Stimulated activated naive CD4-positive, alpha-beta T cell treated with Interleukin-2 at 50 U/mL for 16 hours (primary cell): ENCODE data around the gene ARHGEF18.

ENCODE experiments used
- DNase-seq: peaks from one replicate; lab custom pipeline; 2025; lab: John Stamatoyannopoulos, UW

The ARHGEF18 gene

DNA sequence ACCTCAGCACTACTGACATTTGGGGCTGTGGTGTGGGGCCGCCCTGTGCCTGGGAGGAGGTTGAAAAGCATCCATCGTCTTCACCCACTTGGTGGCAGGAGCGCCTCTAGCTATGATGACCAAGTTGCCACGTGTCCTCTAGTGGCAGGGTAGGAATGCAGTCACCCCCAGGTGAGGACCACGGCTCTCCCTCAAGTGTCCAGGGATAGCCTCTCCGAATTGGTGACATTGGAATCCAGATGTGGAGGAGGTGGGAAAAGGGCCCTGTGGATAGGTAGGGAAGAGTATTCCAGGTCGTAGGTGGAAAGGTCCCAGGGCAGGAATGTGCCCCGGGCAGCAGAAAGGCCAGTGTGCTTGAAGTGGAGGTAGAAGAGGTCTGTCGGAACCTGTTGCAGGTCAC, 37.6 kb downstream of the ARHGEF18 start:
- no peak for DNase-seq

GRCh38 chr19:7386769-7387168, 38.0 kb downstream of the ARHGEF18 start:
- no peak for DNase-seq

DNA sequence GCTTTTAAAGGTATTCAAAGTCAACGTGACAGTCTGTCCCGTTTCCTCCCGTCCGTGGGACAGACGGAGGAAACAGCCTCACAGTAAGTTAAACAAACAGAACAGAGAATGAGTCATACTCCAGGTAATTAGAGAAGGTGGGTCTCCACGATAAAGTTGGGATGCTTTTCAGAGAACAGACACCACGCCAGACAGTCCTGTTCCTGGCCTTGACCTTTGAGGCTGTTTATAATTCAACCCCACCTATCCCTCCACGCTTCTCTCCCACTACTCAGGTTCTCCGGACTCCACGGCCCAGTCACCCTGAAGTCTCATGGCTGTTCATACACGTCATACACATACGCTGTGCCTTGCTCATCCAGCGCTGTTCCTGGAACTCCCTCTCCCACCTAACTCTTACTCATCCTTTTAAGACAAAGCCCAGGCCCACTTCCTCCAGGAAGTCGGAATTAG, 42.5 kb downstream of the ARHGEF18 start:
- DNase-seq, result no peak

DNA sequence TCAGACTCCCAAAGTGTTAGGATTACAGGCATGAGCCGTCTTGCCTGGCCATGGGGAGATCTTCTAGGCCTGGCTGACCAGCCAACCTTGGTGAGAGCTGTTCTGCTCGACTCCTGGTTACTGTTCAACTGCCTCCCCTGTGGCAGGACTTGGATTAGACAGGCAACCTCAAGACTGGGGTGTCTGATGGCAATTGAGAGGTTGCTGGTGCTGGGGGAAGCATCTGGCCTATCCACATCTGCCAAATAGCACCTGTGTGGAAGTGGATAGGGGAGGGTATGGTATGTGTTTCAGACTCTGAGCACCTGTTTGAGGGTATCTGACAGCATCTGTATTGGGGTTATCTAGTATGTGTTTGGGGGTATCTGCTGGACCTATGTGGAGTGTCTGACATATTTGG, 44.7 kb downstream of the ARHGEF18 start:
- DNase-seq, result no peak

DNA sequence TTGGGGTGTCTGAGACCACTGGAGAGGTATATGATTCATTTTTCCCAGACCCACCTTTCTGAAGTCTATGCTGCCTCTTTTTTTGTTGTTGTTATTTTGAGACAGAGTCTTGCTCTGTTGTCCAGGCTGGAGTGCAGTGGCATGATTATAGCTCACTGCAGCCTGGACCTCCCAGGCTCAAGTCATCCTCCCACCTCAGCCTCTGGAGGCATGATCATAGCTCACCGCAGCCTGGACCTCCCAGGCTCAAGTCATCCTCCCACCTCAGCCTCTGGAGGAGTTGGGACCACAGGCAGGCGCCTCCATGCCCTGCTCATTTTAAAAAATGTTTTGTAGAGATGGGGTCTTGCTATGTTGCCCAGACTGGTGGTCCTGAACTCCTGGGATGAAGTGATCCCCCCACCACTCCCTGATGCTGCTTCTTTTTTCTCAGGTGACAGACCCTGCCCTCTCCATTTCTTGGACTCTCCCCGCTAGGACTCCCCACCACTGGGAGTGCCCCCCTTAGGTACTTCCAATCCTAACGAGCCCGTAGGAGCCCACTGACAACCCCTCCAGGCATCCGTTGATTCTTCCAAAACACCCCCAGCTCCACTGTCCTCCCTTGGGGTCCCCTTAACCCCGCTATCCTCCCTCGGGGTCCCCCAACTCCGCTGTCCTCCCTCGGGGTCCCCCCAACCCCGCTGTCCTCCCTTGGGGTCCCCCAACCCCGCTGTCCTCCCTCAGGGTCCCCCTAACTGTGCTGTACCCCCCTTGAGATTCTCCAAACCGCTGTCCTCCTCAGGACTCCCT, 45.4 kb downstream of the ARHGEF18 start:
- no peak for DNase-seq

- DNase-seq, result peak; percentile 69
These were observed 46.1 kb downstream of the ARHGEF18 start for GRCh38 chr19:7394731-7395359.

GRCh38 chr19:7395360-7396066, 46.8 kb downstream of the ARHGEF18 start:
- DNase-seq, result no peak

GRCh38 chr19:7397687-7398086, 49.0 kb downstream of the ARHGEF18 start:
- no peak for DNase-seq
